PC-3 (cell line): ENCODE results near the gene TAF1C.

Source experiments
- EZH2 ChIP-seq: fragments of 300-600 bp; sonication (generic); IDR thresholded peaks from one replicate; pipeline ENCODE4 v1.6.1; 2017; ENCODE audit warnings: antibody characterized with exemption, mild to moderate bottlenecking, low read length; ENCODE audit not compliant: unreplicated experiment
- EZH2phosphoT487 ChIP-seq: fragments of 300-600 bp; sonication (generic); IDR thresholded peaks from 2 replicates; pipeline ENCODE4 v1.6.1; 2018; ENCODE audit warnings: mild to moderate bottlenecking, antibody characterized with exemption, low read length, borderline replicate concordance
- TF ChIP-seq, protein P1 (sequence below): fragments of 300-600 bp; sonication (generic); conservative IDR thresholded peaks from 2 replicates; pipeline ENCODE4 v1.5.1; 2017; ENCODE audit warnings: antibody characterized with exemption, low read depth, mild to moderate bottlenecking, low read length

DNA sequence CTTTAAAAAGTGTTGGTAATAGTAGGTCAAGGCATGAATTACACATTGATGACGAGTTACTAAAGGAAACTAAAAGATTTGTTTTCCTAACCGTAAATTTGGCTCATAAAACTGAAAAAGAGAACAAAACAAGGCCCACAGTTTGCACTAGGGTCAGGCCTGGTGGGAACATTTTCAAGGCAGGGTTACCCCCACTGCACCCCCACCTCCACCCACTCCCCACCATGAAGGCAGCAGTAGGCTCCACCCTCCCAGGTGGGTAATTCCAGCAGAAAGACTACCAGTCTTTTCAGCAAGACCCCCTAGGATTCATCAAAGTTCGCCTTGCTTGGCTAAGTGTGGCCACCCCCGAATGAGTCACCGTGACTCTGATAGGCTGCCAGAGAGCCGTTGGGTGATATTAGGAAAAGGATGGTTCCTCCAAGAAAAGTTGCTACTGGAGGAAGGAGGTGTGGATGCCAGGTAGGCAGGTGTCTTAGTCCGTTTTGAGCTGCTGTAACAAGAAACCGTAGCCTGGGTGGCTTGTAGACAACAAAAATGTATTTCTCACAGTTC, 33.1 kb downstream of the TAF1C start:
- TF ChIP-seq, protein P1, sequence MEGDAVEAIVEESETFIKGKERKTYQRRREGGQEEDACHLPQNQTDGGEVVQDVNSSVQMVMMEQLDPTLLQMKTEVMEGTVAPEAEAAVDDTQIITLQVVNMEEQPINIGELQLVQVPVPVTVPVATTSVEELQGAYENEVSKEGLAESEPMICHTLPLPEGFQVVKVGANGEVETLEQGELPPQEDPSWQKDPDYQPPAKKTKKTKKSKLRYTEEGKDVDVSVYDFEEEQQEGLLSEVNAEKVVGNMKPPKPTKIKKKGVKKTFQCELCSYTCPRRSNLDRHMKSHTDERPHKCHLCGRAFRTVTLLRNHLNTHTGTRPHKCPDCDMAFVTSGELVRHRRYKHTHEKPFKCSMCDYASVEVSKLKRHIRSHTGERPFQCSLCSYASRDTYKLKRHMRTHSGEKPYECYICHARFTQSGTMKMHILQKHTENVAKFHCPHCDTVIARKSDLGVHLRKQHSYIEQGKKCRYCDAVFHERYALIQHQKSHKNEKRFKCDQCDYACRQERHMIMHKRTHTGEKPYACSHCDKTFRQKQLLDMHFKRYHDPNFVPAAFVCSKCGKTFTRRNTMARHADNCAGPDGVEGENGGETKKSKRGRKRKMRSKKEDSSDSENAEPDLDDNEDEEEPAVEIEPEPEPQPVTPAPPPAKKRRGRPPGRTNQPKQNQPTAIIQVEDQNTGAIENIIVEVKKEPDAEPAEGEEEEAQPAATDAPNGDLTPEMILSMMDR, result no peak
- no peak for TF ChIP-seq EZH2
- no peak for TF ChIP-seq EZH2phosphoT487
